Activated naive CD8-positive, alpha-beta T cell treated with anti-CD3 and anti-CD28 coated beads for 36 hours (primary cell): ENCODE measurements around the gene GAA. TPM values are rescaled to one million over a fixed set of nuclear protein-coding genes. Genes with fewer than 3 reads are reported as not detected.
"Not testable (repeated sequence)": the region's sequence is repeated elsewhere in the genome, so short reads cannot be mapped to it uniquely, and the experiment has no call there.

Source experiments
- DNase-seq: peaks from one replicate; pipeline ENCODE4 v3.0.0; 2021
- H3K27ac Mint-ChIP-seq: one replicate; pipeline ENCODE4 v1.8.0; 2022; ENCODE audit warnings: mild to moderate bottlenecking, moderate library complexity, mixed read lengths
- H3K27me3 Mint-ChIP-seq: one replicate; pipeline ENCODE4 v1.8.0; 2022; ENCODE audit warnings: mild to moderate bottlenecking, mixed read lengths
- H3K36me3 Mint-ChIP-seq: one replicate; pipeline ENCODE4 v1.8.0; 2021; ENCODE audit warnings: mild to moderate bottlenecking, mixed read lengths
- H3K4me1 Mint-ChIP-seq: one replicate; pipeline ENCODE4 v1.8.0; 2021; ENCODE audit warnings: mixed read lengths
- H3K4me3 Mint-ChIP-seq: one replicate; pipeline ENCODE4 v1.8.0; 2022; ENCODE audit warnings: mild to moderate bottlenecking, moderate library complexity, mixed read lengths
- H3K9me3 Mint-ChIP-seq: one replicate; pipeline ENCODE4 v1.8.0; 2022; ENCODE audit warnings: mixed read lengths
- total RNA-seq, 2 experiments: library from RNA; stranded (reverse); gene quantifications; one replicate each; pipeline ENCODE4 v1.2.3, GENCODE V29; 2021

Gene GAA
- total RNA-seq, 2 experiments from 2014 or later: 39.3 to 43.9 TPM

DNA sequence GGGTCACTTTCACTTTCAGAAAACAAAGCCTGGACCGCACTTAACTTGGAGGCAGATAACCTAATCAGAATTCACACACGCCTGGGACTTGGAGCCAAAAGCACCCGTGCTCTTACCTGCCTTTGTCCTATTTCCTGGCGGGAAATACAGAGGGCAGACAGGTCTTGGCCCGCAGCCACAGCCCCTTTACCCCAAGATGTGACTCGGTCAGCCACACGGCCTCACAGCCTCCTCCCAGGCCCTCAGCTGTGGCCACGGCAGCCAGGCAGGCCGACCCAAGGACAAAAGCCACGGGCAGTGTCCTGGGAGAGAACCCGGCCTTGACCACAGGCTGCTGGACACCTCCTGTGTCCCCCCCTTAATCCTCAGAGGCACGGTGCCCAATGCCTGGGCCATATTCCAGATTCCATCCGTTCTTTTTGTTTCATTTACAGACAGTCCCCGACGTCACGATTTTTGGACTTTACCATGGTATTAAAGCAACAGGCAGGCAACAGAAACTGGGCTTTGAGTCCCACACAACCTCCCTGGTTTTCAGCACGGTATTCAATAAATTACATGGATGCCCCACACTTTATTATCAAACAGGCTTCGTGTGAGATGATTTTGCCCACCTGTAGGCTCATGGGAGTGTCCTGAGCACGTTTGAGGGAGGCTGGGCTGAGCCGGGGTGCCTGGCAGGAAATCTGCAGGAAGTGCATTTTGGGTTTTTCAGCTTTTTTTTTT is 30.1 kb upstream of the GAA start:
- DNase-seq: no peak
- Mint-ChIP-seq H3K36me3 (no peaks in the 10 kb centered on the region), H3K27ac (no peak overlapping the region), H3K9me3 (no peaks in the 10 kb centered on the region), H3K27me3 (no peaks in the 10 kb centered on the region), H3K4me3 (no peak overlapping the region), H3K4me1 (peaks cover 6% of the 10 kb centered on the region)

DNA sequence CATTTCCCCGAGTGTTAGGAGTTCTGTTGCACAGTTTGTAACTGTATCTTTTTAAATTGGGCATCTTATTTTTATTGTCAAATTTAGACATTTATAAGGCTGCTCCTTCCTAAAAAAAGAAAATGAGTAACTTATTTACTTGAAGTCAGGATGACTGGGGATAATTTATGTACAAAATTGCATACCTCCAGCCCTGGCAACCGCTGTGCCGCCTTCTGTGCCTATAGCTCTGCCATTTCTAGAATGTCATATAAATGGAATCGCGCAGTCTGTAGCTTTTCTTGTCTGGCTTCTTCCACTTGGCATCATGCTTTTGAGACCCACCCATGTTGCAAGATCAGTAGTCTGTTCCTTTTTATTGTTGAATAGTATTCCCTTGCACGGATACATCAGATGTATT is 29.0 kb upstream of the GAA start:
- peaks cover 6% of the 10 kb centered on the region for H3K4me1 Mint-ChIP-seq
- H3K27ac Mint-ChIP-seq: no peak overlapping the region
- no peaks in the 10 kb centered on the region for H3K9me3 Mint-ChIP-seq
- DNase-seq: no peak
- H3K4me3 Mint-ChIP-seq: no peak overlapping the region
- no peaks in the 10 kb centered on the region for H3K27me3 Mint-ChIP-seq
- H3K36me3 Mint-ChIP-seq: no peaks in the 10 kb centered on the region

DNA sequence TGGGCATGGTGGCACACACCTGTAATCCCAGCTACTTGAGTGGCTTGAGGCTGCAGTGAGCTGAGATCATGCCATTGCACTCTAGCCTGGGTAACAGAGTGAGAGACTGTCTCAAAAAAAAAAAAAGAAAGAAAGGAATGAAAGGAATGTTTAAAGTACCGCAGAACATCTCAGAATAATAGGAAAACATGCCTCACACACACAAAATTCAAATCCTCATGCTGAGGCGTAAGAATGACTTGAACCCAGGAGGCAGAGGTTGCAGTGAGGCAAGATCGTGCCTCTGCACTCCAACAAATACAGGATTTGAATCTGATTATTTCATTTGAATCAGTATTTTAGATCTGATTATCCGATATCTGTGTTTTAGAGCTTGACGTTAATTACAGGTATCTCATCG is 21.3 kb upstream of the GAA start:
- Mint-ChIP-seq H3K27ac (no peak overlapping the region), H3K4me3 (no peak overlapping the region), H3K9me3 (no peaks in the 10 kb centered on the region), H3K27me3 (peaks cover 4% of the 10 kb centered on the region), H3K4me1 (peaks cover 3% of the 10 kb centered on the region), H3K36me3 (no peaks in the 10 kb centered on the region)
- DNase-seq: no peak

DNA sequence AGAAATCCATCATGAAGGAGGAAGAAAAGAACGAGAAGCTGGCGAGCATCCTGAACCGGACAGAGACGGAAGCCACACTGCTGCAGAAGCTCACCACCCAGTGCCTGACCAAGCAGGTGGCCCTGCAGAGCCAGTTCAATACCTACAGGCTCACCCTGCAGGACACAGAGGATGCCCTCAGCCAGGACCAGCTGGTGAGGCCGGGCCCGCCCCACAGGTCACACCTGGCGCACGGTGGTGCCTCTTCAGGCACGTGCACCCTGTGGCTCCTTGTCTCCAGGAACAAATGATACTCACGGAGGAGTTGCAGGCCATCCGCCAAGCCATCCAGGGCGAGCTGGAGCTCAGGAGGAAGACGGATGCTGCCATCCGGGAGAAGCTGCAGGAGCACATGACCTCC is 19.8 kb upstream of the GAA start:
- DNase-seq: no peak
- H3K27ac Mint-ChIP-seq: no peak overlapping the region
- no peaks in the 10 kb centered on the region for H3K9me3 Mint-ChIP-seq
- H3K4me3 Mint-ChIP-seq: no peak overlapping the region
- peaks cover 3% of the 10 kb centered on the region for H3K4me1 Mint-ChIP-seq
- peaks cover 4% of the 10 kb centered on the region for H3K27me3 Mint-ChIP-seq
- no peaks in the 10 kb centered on the region for H3K36me3 Mint-ChIP-seq

DNA sequence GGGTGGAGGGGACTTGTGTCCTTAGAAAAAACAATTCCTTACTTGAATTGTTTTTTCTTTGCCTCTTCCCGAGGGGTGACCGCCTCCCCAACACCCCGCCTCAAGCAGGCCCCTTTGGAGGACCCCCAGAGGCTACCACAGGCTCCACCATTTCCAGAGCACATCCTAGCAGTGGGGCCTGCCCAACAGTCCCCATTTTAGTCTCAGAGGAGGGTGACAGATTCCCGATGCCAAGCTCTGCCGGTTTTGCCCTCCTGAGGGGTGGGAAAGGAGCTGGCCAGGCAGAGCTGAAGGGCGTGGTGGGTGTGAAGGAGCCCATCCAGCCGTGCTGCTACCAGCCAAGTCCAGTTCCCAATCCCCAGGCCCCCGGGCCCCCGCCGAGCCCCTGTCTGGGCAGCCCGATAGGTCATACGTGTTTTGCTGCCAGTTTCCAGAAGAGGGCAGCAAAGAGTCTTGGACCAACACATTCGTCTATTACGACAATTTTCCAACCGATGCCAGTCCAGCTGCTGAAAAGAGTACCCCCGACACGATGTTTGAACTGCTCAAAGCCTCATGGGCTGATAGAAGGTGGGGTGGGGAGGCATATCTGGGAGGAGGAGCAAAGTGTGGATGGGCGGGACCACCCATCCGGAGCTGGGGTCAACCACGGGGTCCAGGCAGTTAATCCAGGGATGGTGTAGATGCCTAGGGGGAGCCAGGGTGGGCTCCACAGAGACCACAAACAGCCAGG is 18.8 kb upstream of the GAA start:
- H3K4me3 Mint-ChIP-seq: no peak overlapping the region
- peaks cover 4% of the 10 kb centered on the region for H3K27me3 Mint-ChIP-seq
- peaks cover 3% of the 10 kb centered on the region for H3K4me1 Mint-ChIP-seq
- H3K36me3 Mint-ChIP-seq: no peaks in the 10 kb centered on the region
- no peak overlapping the region for H3K27ac Mint-ChIP-seq
- peak; percentile 57 for DNase-seq
- H3K9me3 Mint-ChIP-seq: no peaks in the 10 kb centered on the region

DNA sequence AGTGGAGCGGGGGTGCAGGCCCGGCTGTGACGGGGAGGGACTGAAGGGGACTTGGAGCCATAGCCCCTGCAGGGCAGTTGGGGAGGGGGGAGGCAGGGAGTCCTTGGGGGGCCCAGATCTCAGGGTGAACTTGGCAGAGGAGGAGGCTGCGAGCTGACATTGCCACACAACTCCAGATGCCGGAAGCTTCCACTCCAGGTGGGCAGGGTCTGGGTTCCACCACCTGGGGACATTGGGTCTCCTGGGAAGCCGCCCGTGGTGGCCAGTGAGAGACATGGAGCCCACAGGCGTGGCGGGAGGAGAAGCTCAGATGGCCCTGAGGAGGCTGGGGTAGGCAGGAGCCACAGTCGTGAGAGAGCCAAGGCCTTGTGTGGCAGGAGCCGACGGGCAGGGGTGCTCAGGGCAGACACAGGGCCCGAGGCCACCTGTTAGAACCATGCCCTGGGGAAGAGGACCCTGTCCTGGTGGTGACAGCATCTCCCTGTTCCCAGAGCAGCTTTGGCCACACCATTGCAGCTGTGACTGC is 18.2 kb upstream of the GAA start:
- no peaks in the 10 kb centered on the region for H3K9me3 Mint-ChIP-seq
- H3K27me3 Mint-ChIP-seq: peaks cover 4% of the 10 kb centered on the region
- DNase-seq: no peak
- no peak overlapping the region for H3K4me3 Mint-ChIP-seq
- no peaks in the 10 kb centered on the region for H3K36me3 Mint-ChIP-seq
- peaks cover 3% of the 10 kb centered on the region for H3K4me1 Mint-ChIP-seq
- H3K27ac Mint-ChIP-seq: no peak overlapping the region

DNA sequence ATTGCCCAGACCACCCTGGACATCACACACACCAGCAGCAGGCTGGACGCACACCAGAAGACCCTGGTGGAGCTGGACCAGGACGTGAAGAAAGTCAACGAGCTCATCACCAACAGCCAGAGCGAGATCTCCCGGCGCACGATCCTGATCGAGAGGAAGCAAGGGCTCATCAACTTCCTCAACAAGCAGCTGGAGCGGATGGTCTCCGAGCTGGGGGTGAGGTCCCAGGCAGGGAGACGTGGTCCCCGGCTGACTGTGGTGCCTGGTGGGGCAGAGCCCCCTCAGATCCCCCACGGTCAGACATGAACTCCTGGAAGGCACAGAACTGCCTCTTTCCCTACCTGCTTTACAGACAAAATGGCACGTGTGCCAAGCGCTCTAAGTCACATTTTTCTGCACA is 16.6 kb upstream of the GAA start:
- H3K27me3 Mint-ChIP-seq: peaks cover 4% of the 10 kb centered on the region
- DNase-seq: no peak
- H3K27ac Mint-ChIP-seq: no peak overlapping the region
- no peak overlapping the region for H3K4me3 Mint-ChIP-seq
- H3K4me1 Mint-ChIP-seq: peaks cover 3% of the 10 kb centered on the region
- no peaks in the 10 kb centered on the region for H3K9me3 Mint-ChIP-seq
- H3K36me3 Mint-ChIP-seq: no peaks in the 10 kb centered on the region

DNA sequence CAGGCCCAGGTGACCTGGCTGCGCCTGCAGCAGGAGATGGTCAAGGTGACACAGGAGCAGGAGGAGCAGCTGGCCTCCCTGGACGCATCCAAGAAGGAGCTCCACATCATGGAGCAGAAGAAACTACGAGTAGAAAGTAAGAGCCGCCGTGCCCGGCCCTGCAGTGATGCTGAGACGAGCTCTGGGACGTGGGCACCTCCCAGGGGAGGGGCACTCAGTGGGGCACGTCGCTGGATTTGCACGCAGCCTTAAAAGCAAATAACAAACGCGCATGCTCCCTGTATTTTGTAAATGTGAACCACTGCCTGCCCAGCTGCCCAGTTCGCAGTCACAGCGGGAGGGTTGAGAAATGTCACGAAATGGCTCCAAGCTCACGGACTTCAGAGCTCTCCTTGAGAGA is 15.3 kb upstream of the GAA start:
- H3K36me3 Mint-ChIP-seq: no peaks in the 10 kb centered on the region
- H3K4me3 Mint-ChIP-seq: no peak overlapping the region
- no peaks in the 10 kb centered on the region for H3K9me3 Mint-ChIP-seq
- DNase-seq: no peak
- peaks cover 4% of the 10 kb centered on the region for H3K27me3 Mint-ChIP-seq
- H3K27ac Mint-ChIP-seq: no peak overlapping the region
- peaks cover 3% of the 10 kb centered on the region for H3K4me1 Mint-ChIP-seq

DNA sequence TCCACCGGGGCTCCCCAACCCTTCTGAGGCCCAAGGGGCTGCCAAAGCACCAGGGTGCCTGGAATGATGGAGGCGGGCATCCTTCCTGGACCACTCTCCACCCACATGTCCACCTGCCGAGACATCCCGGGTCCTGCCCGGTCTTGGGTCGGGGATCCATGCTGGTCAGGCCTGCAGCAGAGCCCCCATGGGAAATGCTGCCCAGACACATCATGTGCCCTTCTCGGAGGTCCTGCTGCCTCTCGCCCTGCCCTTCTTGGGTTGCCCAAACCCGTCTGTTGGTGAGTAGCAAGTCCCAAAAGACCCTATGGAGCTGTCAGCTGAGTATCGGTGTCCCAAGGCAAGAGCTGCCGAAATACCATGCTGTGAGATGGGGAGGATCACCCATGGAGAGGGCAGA is 14.8 kb upstream of the GAA start:
- DNase-seq: no peak
- Mint-ChIP-seq H3K4me3 (no peak overlapping the region), H3K27me3 (peaks cover 4% of the 10 kb centered on the region), H3K9me3 (no peaks in the 10 kb centered on the region), H3K27ac (no peak overlapping the region), H3K36me3 (no peaks in the 10 kb centered on the region), H3K4me1 (peaks cover 3% of the 10 kb centered on the region)

DNA sequence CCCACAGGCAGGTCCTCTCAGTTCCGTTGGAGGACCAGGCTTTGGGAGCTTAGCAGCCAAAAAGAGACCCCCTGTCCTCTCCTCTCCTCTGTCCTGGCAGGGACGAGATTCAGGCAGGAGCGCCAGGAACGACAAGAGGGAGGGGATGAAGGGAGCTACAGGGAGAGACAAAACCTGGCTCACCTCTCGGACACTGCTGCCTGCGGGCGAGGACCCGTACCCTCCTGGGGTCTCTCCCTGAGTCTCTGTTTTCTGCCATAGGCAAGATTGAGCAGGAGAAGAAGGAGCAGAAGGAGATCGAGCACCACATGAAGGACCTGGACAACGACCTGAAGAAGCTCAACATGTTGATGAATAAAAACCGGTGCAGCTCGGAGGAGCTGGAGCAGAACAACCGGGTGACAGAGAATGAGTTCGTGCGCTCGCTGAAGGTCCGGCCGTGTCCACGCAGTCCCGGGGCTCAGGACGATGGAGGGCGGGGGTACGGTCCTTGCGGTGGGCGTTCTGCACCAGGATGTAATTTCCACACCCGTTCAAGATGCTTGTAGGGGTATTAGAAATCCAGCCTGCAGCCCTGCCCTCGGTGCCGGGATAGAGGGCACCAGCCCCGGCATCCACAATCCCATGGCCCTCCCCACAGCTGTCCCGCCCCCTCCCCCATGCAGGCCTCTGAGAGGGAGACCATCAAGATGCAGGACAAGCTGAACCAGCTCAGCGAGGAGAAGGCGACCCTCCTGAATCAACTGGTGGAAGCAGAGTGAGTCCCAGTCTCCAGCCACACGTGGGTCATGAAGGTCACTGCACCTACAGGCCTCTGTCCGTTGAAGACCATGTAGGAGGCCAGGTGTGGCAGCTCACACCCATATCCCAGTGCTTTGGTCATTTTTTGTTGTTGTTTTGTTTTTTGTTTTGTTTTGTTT is 13.8 kb upstream of the GAA start:
- Mint-ChIP-seq H3K27me3 (peaks cover 3% of the 10 kb centered on the region), H3K27ac (no peak overlapping the region), H3K9me3 (no peaks in the 10 kb centered on the region), H3K4me3 (no peak overlapping the region), H3K36me3 (no peaks in the 10 kb centered on the region), H3K4me1 (peaks cover 3% of the 10 kb centered on the region)
- DNase-seq: no peak

DNA sequence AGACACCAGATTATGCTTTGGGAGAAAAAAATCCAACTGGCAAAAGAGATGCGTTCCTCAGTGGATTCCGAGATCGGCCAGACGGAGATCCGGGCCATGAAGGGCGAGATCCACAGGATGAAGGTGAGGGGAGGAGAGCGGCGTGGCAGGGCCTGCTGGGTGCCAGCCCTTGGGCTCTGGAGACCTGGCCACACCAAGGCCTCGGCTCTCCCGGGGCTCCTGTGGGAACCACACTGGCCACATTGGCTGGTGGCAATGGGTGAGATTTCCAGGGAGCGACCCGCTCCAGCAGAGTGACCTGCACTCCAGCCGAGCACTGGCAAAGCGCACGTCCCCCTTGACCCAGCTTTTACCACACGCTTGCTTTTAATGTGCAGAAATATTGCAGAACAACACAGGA is 11.6 kb upstream of the GAA start:
- H3K4me1 Mint-ChIP-seq: no peaks in the 10 kb centered on the region
- no peak for DNase-seq
- H3K9me3 Mint-ChIP-seq: no peaks in the 10 kb centered on the region
- no peaks in the 10 kb centered on the region for H3K27me3 Mint-ChIP-seq
- H3K4me3 Mint-ChIP-seq: no peak overlapping the region
- H3K36me3 Mint-ChIP-seq: no peaks in the 10 kb centered on the region
- no peak overlapping the region for H3K27ac Mint-ChIP-seq

DNA sequence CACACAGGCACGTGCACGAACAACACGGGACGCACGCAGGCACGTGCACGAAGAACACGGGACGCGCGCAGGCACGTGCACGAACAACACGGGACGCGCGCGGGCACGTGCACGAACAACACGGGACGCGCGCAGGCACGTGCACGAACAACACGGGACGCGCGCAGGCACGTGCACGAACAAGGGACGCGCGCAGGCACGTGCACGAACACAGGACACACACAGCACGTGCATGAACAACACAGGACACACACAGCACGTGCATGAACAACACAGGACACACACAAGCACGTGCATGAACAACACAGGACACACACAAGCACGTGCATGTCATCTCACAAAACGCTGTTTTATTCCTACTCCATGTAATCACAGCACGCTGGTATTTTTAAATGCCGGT is 11.2 kb upstream of the GAA start:
- not testable (repeated sequence) for H3K9me3 Mint-ChIP-seq, DNase-seq, H3K27ac Mint-ChIP-seq, H3K4me1 Mint-ChIP-seq, H3K27me3 Mint-ChIP-seq, H3K36me3 Mint-ChIP-seq, H3K4me3 Mint-ChIP-seq

DNA sequence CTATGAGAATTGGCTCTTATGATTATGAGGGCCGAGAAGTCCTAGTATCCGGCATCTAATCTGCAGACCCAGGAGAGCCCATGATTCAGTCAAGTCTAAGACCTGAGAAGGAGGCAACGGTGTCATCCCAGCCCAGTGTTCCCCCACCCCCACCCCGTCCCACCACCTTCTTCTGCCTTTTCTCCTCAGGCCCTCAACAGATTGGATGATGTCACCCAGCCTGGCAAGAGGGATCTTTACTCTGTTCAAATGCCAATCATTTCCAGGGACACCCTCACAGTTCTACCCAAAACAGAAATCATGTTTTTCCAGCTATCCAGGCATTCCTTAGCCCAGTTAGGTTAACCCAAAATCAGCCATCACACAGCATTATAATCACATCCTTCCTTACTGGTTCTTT is 10.0 kb upstream of the GAA start:
- Mint-ChIP-seq H3K27me3 (no peaks in the 10 kb centered on the region), H3K4me3 (no peak overlapping the region), H3K9me3 (no peaks in the 10 kb centered on the region), H3K4me1 (no peaks in the 10 kb centered on the region), H3K27ac (no peak overlapping the region), H3K36me3 (no peaks in the 10 kb centered on the region)
- no peak for DNase-seq

DNA sequence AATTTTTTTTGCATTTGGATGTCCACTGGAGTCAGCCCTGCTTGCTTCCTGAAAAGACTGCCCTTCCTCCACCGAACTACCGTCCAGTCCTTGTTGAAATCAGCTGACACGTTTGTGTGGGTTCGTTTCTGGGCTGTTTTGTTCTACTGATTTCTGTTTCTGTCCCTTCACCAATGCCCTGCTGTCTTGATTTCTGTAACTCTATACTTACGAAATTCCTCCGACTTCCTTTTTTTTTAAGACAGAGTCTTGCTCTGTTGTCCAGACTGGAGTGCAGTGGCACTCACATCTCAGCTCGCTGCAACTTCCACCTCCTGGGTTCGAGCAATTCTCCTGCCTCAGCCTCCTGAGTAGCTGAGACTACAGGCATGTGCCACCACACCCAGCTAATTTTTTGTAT is 8.4 kb upstream of the GAA start:
- Mint-ChIP-seq H3K27ac (no peak overlapping the region), H3K4me3 (no peak overlapping the region), H3K36me3 (no peaks in the 10 kb centered on the region), H3K4me1 (no peaks in the 10 kb centered on the region), H3K27me3 (no peaks in the 10 kb centered on the region), H3K9me3 (no peaks in the 10 kb centered on the region)
- DNase-seq: no peak
